Stimulated activated naive CD4-positive, alpha-beta T cell (primary cell): ENCODE data around the gene OSBPL2.

Experiments
- DNase-seq, 6 experiments: peaks; one replicate each; lab custom pipeline; 2025; lab: John Stamatoyannopoulos, UW

OSBPL2 gene

GRCh38 chr20:62258499-62259293 lies 20.4 kb downstream of the OSBPL2 start:
- no peak for DNase-seq

GRCh38 chr20:62259294-62259565 lies 20.9 kb downstream of the OSBPL2 start:
- DNase-seq, result no peak

GRCh38 chr20:62262064-62262463 lies 23.7 kb downstream of the OSBPL2 start:
- no peak for DNase-seq

GRCh38 chr20:62263396-62263795 lies 25.1 kb downstream of the OSBPL2 start:
- DNase-seq, result no peak

- DNase-seq, result no peak
Measured at GRCh38 chr20:62265365-62265764, 27.0 kb downstream of the OSBPL2 start.

GRCh38 chr20:62266340-62266739 lies 28.0 kb downstream of the OSBPL2 start:
- DNase-seq, result no peak

GRCh38 chr20:62266851-62267250 lies 28.5 kb downstream of the OSBPL2 start:
- no peak for DNase-seq

GRCh38 chr20:62267543-62267942 lies 29.2 kb downstream of the OSBPL2 start:
- DNase-seq, result no peak

GRCh38 chr20:62268228-62268900 lies 30.0 kb downstream of the OSBPL2 start:
- no peak for DNase-seq

- no peak for DNase-seq
Measured at GRCh38 chr20:62269378-62269777, 31.1 kb downstream of the OSBPL2 start.

GRCh38 chr20:62269871-62270270 lies 31.6 kb downstream of the OSBPL2 start:
- no peak for DNase-seq

GRCh38 chr20:62272200-62272599 lies 33.9 kb downstream of the OSBPL2 start:
- DNase-seq, result no peak

GRCh38 chr20:62273416-62273815 lies 35.1 kb downstream of the OSBPL2 start:
- DNase-seq, result no peak

GRCh38 chr20:62274332-62274950 lies 36.1 kb downstream of the OSBPL2 start:
- no peak for DNase-seq

GRCh38 chr20:62275219-62275618 lies 36.9 kb downstream of the OSBPL2 start:
- no peak for DNase-seq

GRCh38 chr20:62276439-62276838 lies 38.1 kb downstream of the OSBPL2 start:
- no peak for DNase-seq

- no peak for DNase-seq
Measured at GRCh38 chr20:62277253-62277652, 38.9 kb downstream of the OSBPL2 start.

- DNase-seq, result no peak
Measured at GRCh38 chr20:62280303-62280702, 42.0 kb downstream of the OSBPL2 start.

GRCh38 chr20:62281161-62281933 lies 43.0 kb downstream of the OSBPL2 start:
- DNase-seq, result no peak

GRCh38 chr20:62282103-62282502 lies 43.8 kb downstream of the OSBPL2 start:
- DNase-seq, result no peak

- DNase-seq, result no peak
Measured at GRCh38 chr20:62282877-62283503, 44.7 kb downstream of the OSBPL2 start.

- DNase-seq, result no peak
Measured at GRCh38 chr20:62284448-62284847, 46.1 kb downstream of the OSBPL2 start.
